GM19438 (cell line): ENCODE results near the gene KIF1A.
"Not testable (repeated sequence)": the region's sequence is repeated elsewhere in the genome, so short reads cannot be mapped to it uniquely, and the experiment has no call there.

Source experiments
- ATAC-seq: cut with Tn5 transposase; IDR thresholded peaks from one replicate; pipeline ENCODE4 v1.9.1; 2021; ENCODE audit warnings: low read depth; ENCODE audit not compliant: unreplicated experiment

Gene KIF1A

GRCh38 chr2:240846873-240847595, 27.0 kb upstream of the KIF1A start:
- no peak for ATAC-seq

GRCh38 chr2:240846309-240846708, 26.3 kb upstream of the KIF1A start:
- not testable (repeated sequence) for ATAC-seq

GRCh38 chr2:240840435-240841060, 20.5 kb upstream of the KIF1A start:
- ATAC-seq: no peak

GRCh38 chr2:240839152-240840143, 19.4 kb upstream of the KIF1A start:
- ATAC-seq: no peak

GRCh38 chr2:240837621-240838020, 17.6 kb upstream of the KIF1A start:
- ATAC-seq: no peak

GRCh38 chr2:240836781-240837467, 16.9 kb upstream of the KIF1A start:
- no peak for ATAC-seq

GRCh38 chr2:240835528-240835927, 15.5 kb upstream of the KIF1A start:
- ATAC-seq: no peak

- no peak for ATAC-seq
Measured at GRCh38 chr2:240834377-240834975, 14.5 kb upstream of the KIF1A start.

GRCh38 chr2:240833724-240834285, 13.8 kb upstream of the KIF1A start:
- no peak for ATAC-seq

GRCh38 chr2:240832921-240833494, 13.0 kb upstream of the KIF1A start:
- ATAC-seq: no peak

- peak; percentile 93 for ATAC-seq
Measured at GRCh38 chr2:240832205-240832727, 12.2 kb upstream of the KIF1A start.

GRCh38 chr2:240831594-240832204, 11.7 kb upstream of the KIF1A start:
- ATAC-seq: no peak

- ATAC-seq: no peak
Measured at GRCh38 chr2:240825476-240825875, 5.5 kb upstream of the KIF1A start.

- ATAC-seq: no peak
Measured at GRCh38 chr2:240823449-240824336, 3.7 kb upstream of the KIF1A start.

GRCh38 chr2:240822280-240822847, 2.3 kb upstream of the KIF1A start:
- no peak for ATAC-seq

GRCh38 chr2:240821429-240821778, 1.4 kb upstream of the KIF1A start:
- no peak for ATAC-seq

GRCh38 chr2:240820607-240821428, 799 bp upstream of the KIF1A start:
- ATAC-seq: no peak
